AG09309 (cell line): ENCODE measurements around the gene TSPAN3.

Experiments used
- DNase-seq: peaks from one replicate; pipeline ENCODE4 v3.0.0-alpha.2; 2010; ENCODE audit warnings: low read depth
- H3K4me3 ChIP-seq: 2 replicates; pipeline ENCODE4 v1.5.1; 2011; ENCODE audit warnings: mild to moderate bottlenecking, low read depth, low read length, moderate library complexity; ENCODE audit not compliant: control insufficient read depth
- CTCF ChIP-seq: IDR thresholded peaks from 2 replicates; pipeline ENCODE4 v1.5.1; 2011; ENCODE audit warnings: mild to moderate bottlenecking, low read depth, low read length, inconsistent platforms; ENCODE audit not compliant: insufficient read depth, control insufficient read depth; ENCODE audit errors: missing control alignments

Gene TSPAN3

GRCh38 chr15:77025941-77026411 is 44.9 kb downstream of the TSPAN3 start:
- no peak for DNase-seq
- no peak for TF ChIP-seq CTCF
- H3K4me3 ChIP-seq, result no peak overlapping the region

- DNase-seq, result no peak
- no peak for TF ChIP-seq CTCF
- no peak overlapping the region for H3K4me3 ChIP-seq
These were observed 45.6 kb downstream of the TSPAN3 start for GRCh38 chr15:77025083-77025901.

GRCh38 chr15:77024273-77025082 is 46.4 kb downstream of the TSPAN3 start:
- no peak overlapping the region for H3K4me3 ChIP-seq
- TF ChIP-seq CTCF, result peak; percentile 91
- no peak for DNase-seq

GRCh38 chr15:77023576-77024272 is 47.2 kb downstream of the TSPAN3 start:
- DNase-seq, result no peak
- no peak for TF ChIP-seq CTCF

GRCh38 chr15:77022646-77023575 is 48.0 kb downstream of the TSPAN3 start:
- TF ChIP-seq CTCF, result no peak
- no peak overlapping the region for H3K4me3 ChIP-seq
- no peak for DNase-seq

More at GRCh38 chr15:77023576-77024272, 47.2 kb downstream of the TSPAN3 start:
- H3K4me3 ChIP-seq, result no peak overlapping the region
